ENCODE results near the gene OPN1LW.
"Not testable (repeated sequence)": the region's sequence is repeated elsewhere in the genome, so short reads cannot be mapped to it uniquely, and the experiment has no call there.

OPN1LW gene

DNA sequence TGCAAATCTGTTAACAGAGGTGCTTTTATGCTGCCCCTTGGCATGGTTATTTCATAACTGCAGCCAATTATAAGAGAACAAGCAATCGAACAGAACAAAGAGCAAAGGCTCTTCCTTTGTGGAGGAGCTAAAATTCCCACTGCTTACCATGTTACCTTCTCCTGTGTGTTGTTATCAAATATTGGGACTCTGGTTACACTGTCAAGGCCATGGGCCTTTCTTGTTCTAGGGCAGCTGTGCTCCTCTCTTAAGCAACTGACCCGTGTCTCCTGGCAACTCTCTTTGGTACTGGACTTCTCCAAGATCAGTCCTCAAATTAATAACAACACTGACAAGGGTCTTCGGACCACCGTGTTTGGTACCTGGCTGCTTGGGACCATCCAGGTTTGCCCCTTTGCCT is 12.1 kb upstream of the OPN1LW start:
- DNase-seq (ENCODE audit: low read depth, low spot score), result no peak
- H3K27ac ChIP-seq, result no peak overlapping the region

DNA sequence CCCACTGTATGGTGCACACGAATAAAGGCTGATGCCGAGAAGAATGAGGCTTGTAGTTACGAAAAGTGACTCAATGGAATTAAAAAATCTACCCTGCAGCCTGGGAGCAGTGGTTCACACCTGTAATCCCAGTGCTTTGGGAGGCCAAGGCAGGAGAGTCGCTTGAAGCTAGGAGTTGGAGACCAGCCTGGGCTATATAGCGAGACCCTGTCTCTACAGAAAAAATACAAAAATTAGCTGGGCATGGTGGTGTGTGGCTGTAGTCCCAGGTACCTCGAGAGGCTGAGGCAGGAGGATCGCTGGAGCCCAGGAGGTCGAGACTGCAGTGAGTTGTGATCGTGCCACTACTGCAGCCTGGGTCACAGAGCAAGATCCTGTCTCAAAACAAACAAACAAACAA is 11.7 kb upstream of the OPN1LW start:
- DNase-seq (ENCODE audit: low read depth, low spot score), result no peak
- H3K27ac ChIP-seq, result no peak overlapping the region

DNA sequence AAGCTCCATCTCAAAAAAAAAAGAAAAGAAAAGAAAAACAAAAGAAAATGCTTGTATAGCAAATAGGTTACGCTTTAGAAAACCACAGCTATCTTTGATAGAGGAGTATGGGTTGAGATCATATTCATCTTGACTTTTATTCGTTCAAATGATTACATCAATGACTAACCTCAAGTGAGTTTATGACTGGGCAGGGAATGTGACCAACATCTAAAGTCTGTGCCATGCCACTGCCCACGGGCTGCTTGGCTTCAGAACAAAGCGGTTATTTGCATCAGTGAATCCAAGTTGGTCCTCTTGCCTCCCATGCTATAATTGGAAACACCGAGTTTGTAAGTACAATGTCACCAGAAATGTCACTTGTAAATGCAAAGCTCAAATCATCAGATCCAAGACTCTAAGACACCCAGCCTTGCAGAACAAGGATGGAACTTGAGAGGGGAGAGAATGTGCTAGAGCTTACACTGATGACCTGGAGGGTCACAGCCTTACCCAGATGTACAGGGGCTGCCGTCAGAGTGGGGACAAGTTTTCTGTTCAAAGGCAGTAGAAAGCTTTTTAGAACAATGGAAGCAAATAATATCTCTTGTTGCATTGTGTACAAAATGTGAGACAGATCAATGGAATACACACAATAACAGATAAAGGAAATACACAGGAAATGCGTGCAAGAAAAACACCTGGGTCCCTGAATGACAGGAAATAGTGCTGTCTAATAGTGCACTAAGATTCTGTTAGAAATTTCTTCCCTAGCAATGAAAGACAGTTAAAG is 8.4 kb upstream of the OPN1LW start:
- DNase-seq (ENCODE audit: low read depth, low spot score), result no peak
- H3K27ac ChIP-seq, result no peak overlapping the region

DNA sequence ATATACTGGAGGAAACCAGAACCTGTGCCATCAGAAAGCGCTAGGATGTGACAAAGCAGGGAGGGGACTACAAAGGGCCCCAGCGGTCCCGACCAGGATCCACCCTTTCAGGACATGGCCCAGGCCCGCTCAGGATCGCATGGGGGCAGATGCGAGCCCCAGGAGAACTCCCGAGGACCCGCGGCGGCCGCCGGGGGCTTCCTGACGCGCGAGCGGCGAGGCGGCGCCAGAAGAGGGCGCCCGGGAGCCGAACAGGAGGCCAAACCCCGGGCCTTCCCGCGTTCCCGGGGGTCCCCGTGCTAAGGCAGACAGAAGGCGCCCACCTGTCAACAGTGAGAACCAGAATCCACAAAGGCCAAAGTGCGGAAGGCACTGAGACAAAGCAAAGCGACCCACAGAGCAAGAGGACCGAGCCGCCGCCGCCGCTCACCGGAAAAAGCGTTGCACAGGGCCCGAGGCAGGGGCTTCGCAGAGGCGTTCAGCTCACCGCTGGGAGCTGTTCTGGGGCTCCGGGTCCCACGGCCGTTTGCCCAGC is 7.3 kb upstream of the OPN1LW start:
- H3K27ac ChIP-seq, result no peak overlapping the region
- no peak for DNase-seq (ENCODE audit: low read depth, low spot score)

DNA sequence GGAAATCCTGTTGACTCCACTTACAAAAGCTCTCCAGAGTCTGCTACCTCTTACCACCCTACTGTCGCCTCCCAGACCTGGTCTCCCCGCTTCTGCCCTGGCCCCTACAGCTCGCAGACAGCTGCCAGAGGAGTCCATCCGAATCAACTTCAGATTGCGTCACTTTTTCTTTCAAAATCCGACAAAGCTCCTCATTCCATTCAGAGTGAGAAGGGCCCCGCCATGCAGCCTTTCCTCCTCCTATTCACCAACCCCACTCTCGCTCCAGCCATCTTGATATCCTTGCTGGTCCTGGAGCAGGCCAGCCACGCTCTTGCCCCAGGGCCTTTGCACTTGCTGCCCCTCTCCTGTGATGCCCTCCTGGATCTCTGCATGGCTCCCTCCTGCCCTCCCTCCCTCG is 5.2 kb upstream of the OPN1LW start:
- no peak overlapping the region for H3K27ac ChIP-seq
- DNase-seq (ENCODE audit: low read depth, low spot score), result no peak

DNA sequence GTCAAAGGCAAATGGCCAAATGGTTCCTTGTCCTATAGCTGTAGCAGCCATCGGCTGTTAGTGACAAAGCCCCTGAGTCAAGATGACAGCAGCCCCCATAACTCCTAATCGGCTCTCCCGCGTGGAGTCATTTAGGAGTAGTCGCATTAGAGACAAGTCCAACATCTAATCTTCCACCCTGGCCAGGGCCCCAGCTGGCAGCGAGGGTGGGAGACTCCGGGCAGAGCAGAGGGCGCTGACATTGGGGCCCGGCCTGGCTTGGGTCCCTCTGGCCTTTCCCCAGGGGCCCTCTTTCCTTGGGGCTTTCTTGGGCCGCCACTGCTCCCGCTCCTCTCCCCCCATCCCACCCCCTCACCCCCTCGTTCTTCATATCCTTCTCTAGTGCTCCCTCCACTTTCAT is 3.8 kb upstream of the OPN1LW start:
- DNase-seq (ENCODE audit: low read depth, low spot score), result no peak
- H3K27ac ChIP-seq, result no peak overlapping the region

DNA sequence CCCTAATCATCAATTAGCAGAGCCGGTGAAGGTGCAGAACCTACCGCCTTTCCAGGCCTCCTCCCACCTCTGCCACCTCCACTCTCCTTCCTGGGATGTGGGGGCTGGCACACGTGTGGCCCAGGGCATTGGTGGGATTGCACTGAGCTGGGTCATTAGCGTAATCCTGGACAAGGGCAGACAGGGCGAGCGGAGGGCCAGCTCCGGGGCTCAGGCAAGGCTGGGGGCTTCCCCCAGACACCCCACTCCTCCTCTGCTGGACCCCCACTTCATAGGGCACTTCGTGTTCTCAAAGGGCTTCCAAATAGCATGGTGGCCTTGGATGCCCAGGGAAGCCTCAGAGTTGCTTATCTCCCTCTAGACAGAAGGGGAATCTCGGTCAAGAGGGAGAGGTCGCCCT is 3.3 kb upstream of the OPN1LW start:
- H3K27ac ChIP-seq, result no peak overlapping the region
- no peak for DNase-seq (ENCODE audit: low read depth, low spot score)

DNA sequence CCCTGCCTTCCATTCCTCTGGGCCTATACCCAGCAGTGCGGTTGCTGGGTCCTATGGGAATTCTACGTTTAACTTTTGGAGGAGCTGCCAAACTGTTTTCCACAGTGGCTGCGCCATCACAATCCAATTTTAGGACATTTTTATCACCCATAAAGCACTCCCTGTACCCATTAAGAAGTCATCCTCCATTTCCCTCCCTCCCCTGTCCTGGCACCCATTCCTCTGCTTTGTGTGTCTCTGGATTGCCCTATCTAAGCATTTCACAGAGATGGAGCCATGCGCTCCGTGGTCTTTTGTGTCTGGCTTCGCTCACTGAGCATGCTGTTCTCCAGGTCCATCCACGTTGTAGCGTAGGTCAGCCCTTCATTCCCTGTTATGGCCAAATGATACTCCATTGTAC is 1.7 kb upstream of the OPN1LW start:
- no peak for DNase-seq (ENCODE audit: low read depth, low spot score)
- no peak overlapping the region for H3K27ac ChIP-seq

DNA sequence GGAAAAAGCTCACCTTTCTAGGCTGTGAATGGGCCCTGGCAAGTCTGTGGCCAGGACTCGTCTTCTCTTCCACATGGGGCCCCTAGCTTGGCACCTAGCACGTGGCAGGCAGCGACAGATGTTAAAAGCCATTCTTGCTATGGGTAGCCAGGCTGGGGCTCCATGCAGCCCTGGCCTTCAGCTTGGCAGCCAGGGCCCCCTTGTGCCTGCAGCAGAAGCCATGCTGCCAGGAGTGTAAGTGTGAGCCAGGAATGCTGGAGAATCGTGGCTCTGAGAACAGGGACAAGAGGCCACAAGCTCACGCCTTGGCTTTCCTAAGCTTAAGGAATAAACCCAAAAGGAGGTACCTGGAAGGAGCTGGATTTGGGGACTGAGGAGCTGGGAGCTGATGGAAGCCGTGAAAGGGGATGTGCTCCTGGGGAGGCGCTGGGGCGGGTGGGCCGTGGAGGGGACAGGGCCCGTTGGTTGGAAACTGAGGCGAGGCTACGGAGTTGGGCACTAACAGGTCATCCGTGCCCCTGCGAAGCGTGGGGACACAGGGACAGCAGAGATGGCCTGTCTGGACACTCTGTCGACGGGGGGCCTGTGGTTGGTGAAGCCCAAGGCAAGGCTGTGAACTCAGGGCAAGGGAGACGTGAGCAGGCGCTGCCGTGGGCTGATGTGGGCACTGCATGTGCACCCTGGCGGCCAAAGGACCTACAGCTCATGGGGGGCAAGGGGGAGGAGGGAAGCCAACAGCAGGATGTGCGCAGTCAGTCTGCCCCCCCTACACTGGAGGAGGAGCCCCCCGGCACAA is 895 bp upstream of the OPN1LW start:
- no peak for DNase-seq (ENCODE audit: low read depth, low spot score)
- no peak overlapping the region for H3K27ac ChIP-seq

DNA sequence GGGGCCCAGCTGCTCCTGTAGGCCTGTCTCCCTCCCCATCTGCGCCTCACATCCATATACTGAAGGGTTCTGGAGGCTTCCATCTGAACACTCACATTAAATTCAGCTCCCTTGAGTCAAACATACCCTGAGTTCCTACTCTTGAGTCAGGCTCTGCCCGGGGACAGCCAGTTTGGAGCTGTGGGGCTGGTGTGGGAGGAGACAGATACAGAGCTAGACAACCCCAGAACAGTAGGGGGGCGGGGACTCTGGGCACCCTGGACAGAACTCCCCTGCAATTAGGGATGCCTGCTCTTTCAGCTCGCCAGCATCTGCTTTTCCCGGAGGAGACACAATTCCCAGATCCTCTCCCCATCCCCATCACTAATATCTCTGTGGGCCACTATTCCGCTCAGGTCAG is 7.0 kb downstream of the OPN1LW start:
- DNase-seq (ENCODE audit: low read depth, low spot score); H3K27ac ChIP-seq: not testable (repeated sequence)

DNA sequence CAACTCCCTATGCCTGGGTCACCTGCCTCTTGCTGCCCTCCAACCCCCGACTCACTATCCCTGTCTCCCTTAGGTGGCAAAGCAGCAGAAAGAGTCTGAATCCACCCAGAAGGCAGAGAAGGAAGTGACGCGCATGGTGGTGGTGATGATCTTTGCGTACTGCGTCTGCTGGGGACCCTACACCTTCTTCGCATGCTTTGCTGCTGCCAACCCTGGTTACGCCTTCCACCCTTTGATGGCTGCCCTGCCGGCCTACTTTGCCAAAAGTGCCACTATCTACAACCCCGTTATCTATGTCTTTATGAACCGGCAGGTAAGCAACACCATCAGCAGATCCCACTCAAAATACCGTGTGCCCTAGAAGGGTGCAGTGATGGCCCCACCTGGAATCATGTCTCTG is 12.2 kb downstream of the OPN1LW start:
- not testable (repeated sequence) for H3K27ac ChIP-seq

DNA sequence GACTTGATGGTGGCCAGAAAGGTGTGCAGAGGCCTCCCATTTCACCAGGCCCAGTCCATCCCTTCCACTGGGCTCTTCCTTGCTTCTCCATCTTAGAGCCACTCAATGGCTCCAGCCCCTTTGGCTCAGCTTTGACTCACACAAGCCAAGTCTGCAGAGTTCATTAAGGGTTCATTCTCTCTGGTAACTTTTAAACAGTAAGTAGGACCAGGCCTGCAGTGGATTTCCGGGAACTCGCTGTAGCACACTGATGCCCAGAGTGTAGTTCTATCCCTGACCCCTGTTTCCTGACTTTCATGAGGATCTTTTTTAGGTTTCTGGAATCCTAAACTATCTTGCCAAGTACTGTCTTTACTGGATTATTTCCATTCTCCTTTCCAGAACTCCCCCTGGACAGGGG is 13.2 kb downstream of the OPN1LW start:
- not testable (repeated sequence) for DNase-seq (ENCODE audit: low read depth, low spot score); H3K27ac ChIP-seq

More for the DNA sequence above, 12.2 kb downstream of the OPN1LW start:
- DNase-seq (ENCODE audit: low read depth, low spot score), result not testable (repeated sequence)

DNA sequence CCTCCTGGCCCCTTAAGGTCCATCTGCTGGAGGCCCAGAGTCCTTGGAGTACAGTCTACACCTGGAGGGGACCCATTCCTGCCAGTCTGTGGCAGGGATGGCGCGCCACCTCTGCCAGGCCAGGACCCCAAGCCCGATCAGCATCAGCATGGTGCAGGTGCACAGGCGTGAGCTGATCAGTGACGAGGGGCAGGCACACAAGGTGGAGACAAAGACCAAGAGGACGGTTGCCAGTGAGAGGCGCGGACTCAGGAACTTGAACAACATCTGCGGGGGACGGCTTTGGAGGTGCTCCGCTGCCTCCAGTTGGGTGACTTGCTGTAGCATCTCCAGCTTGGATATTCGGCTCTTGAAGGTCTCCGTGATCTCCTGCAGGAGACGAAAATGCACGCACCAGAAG is 15.3 kb downstream of the OPN1LW start:
- not testable (repeated sequence) for H3K27ac ChIP-seq; DNase-seq (ENCODE audit: low read depth, low spot score)

DNA sequence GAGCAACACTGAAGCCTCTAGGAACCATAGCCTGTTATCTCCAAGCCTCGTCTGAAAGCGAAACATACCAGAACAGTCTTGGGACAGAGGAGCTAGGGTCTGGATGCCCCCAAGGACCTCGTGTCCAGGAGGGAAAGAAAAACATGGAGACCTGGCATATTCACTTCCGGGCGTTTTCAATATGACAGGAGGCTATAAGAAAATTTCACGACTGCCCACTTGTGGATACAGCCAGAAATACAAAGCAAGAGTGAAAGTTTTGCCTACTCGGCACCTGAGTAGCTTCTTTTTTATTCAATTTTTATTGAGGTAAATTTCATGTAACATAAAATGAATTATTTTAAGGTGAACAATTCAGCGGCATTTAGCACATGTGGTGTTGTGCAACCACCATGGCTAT is 20.9 kb downstream of the OPN1LW start:
- DNase-seq (ENCODE audit: low read depth, low spot score); H3K27ac ChIP-seq: not testable (repeated sequence)

DNA sequence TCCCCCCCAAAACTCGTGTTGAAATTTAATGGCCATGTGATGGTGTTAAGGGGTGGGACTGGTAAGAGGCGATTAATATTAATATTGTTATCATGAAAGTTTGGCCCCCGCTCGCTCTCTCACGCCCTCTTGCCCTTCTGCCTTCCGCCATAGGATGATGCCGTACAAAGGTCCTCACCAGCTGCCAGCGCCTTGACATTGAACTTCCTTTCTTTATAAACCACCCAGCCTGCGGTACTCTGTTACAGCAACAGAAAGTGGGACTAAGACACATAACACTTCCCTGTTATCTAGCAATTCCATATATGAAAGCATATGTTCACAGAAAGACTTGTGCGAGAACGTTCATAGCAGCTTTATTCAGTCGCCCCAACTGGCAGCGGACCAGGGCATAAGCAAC is 24.3 kb downstream of the OPN1LW start:
- DNase-seq (ENCODE audit: low read depth, low spot score); H3K27ac ChIP-seq: not testable (repeated sequence)

DNA sequence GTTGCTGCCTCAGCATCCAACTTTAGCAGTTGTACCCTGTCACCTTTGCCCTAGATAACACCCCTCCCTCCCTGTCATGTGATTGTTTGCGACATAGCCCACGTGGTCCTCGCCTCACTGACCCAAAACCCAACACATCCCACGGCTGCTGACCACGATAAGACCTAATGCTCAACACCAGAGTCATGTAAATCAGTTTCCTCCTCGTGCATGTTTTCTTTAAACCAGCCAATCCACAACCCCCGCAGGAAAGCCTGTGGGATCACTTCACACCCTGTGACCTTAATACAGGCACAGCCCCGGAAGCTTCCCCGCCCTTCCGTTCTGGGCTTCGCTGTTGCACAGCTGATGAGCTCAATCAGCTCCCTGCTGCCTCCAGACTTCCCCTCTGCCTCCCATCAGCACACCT is 28.5 kb downstream of the OPN1LW start:
- not testable (repeated sequence) for DNase-seq (ENCODE audit: low read depth, low spot score); H3K27ac ChIP-seq

DNA sequence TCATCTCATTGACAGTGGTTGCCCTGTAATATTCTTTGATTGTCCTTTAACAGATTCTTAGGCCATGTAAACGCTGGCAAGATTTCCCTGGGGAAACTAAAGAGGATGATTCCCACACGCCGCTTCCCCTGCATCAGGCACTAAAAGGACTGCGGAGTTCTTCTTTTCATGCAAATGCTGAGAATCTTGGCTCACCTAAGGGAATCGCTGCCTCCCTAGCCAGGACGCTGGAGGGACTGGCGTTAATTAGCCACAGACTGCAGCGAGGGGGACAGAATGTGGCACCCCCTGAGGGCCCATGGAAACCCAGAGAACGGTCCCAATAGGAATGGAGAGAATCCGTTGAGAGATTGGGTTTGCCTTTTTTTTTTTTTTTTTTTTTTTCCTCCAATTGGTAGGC is 30.3 kb downstream of the OPN1LW start:
- not testable (repeated sequence) for DNase-seq (ENCODE audit: low read depth, low spot score); H3K27ac ChIP-seq

DNA sequence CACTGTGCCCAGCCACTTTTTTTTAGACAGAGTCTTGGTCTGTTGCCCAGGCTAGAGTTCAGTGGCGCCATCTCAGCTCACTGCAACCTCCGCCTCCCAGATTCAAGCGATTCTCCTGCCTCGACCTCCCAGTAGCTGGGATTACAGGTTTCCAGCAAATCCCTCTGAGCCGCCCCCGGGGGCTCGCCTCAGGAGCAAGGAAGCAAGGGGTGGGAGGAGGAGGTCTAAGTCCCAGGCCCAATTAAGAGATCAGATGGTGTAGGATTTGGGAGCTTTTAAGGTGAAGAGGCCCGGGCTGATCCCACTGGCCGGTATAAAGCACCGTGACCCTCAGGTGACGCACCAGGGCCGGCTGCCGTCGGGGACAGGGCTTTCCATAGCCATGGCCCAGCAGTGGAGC is 38.3 kb downstream of the OPN1LW start, which contains the start of gene OPN1MW:
Gene OPN1MW, plus strand, starts transcription at position 301 of the 400 bp plus-strand sequence. Its CDS starts 82 bp downstream, at position 383.
- not testable (repeated sequence) for DNase-seq (ENCODE audit: low read depth, low spot score); H3K27ac ChIP-seq

DNA sequence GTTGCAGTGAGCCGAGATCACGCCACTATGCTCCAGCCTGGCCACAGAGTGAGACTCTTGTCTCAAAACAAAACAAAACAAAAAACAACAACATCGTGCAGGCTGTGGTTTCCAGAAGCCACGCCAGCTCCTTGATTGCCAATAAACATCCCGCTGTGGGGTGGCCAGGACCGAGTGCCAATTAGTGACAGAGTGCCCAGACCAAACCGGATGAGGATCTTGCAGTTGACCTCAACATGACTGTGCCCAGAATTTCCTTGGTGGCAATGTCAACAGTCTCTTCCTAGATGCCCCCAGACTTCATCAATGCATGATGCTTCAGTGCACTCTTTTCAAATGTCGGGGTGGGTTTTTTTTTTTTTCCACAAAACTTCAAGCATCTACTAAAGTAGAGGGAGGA is 39.8 kb downstream of the OPN1LW start:
- DNase-seq (ENCODE audit: low read depth, low spot score), result not testable (repeated sequence)

DNA sequence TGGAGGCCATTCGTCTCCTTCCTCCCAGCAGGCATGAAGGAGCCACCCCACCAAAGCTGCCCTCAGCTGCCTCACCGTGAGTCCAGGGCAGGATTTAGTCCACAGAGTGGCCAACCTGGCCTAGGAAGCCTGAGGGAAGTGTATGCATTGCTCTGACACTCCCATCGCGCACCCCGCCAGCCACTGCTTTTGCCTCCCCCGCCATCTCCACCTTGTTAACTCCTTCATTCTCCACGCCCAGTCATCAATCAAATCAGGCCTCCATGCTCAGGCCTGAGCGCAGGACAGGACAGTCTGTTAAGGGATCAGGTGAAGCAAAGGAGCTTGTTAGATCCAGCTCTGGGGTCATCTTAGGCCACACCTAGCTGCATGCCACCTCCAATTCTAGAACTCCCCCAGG is 48.8 kb downstream of the OPN1LW start:
- DNase-seq (ENCODE audit: low read depth, low spot score); H3K27ac ChIP-seq: not testable (repeated sequence)

More for the DNA sequence above, 39.8 kb downstream of the OPN1LW start:
- not testable (repeated sequence) for H3K27ac ChIP-seq

DNA sequence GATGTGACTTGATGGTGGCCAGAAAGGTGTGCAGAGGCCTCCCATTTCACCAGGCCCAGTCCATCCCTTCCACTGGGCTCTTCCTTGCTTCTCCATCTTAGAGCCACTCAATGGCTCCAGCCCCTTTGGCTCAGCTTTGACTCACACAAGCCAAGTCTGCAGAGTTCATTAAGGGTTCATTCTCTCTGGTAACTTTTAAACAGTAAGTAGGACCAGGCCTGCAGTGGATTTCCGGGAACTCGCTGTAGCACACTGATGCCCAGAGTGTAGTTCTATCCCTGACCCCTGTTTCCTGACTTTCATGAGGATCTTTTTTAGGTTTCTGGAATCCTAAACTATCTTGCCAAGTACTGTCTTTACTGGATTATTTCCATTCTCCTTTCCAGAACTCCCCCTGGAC is 50.3 kb downstream of the OPN1LW start:
- H3K27ac ChIP-seq; DNase-seq (ENCODE audit: low read depth, low spot score): not testable (repeated sequence)
